HCT116 (cell line): ENCODE results near the gene USP2. TPM values are rescaled to one million over a fixed set of nuclear protein-coding genes. Genes with fewer than 3 reads are reported as not detected.

Experiments used
- ATAC-seq: fragments of 200-7000 bp; cut with Tn5 transposase; 2 replicates; pipeline ENCODE4 v1.9.1; 2020; ENCODE audit warnings: mild to moderate bottlenecking, moderate library complexity
- BruUV-seq: library from RNA; stranded (reverse); fragments of 400-500 nt; replicated peaks from 2 replicates; lab custom pipeline; 2021; lab: Mats Ljungman, UMichigan
- CTCF ChIA-PET: fragments of 300-600 bp; sonication (Branson Sonifier 250); formaldehyde crosslinking; loops from one replicate; lab custom pipeline; 2021; ENCODE audit warnings: antibody characterized with exemption; lab: Charles Lee
- POLR2A ChIA-PET: fragments of 300-600, 350-600 bp; sonication (Branson Sonifier 250); formaldehyde crosslinking; loops from one replicate; lab custom pipeline; 2021; ENCODE audit warnings: antibody characterized with exemption; lab: Charles Lee
- RAD21 ChIA-PET, 2 experiments: fragments of 300-600 bp; sonication (Branson Sonifier 250); formaldehyde crosslinking; loops; one replicate each; lab custom pipeline; 2023; ENCODE audit warnings: low total read pairs in 2 of 2; ENCODE audit not compliant: uncharacterized antibody in 2 of 2, unreplicated experiment in 2 of 2, low non-redundant PET in 1 of 2; lab: Charles Lee
- DNase-seq: peaks from one replicate; pipeline ENCODE4 v3.0.0-alpha.2; 2010; ENCODE audit warnings: low read depth, low spot score
- H2AFZ ChIP-seq: fragments of 200-600 bp; shearing (Covaris generic), sonication (generic); 2 replicates; pipeline ENCODE4 v1.6.1; 2017; ENCODE audit warnings: low read depth, mixed run types, mixed read lengths, antibody characterized with exemption, low read length; ENCODE audit not compliant: poor library complexity, severe bottlenecking
- H3K27ac ChIP-seq: 2 replicates; pipeline ENCODE4 v1.5.1; 2012; ENCODE audit warnings: low read depth, low read length
- H3K27me3 ChIP-seq: fragments of 200-600 bp; sonication (generic); 2 replicates; pipeline ENCODE4 v1.6.1; 2016; ENCODE audit warnings: mixed run types, low read length, mixed read lengths; ENCODE audit not compliant: insufficient read depth
- H3K36me3 ChIP-seq, 2 experiments: fragments of 200-500 bp in 1 of 2; fragments of 200-600 bp in 1 of 2; sonication (Bioruptor generic) in 1 of 2; sonication (generic) in 1 of 2; 2 replicates each; pipeline versions ENCODE4 v1.5.1 to v1.6.1; 2014 to 2016; ENCODE audit warnings: low read length in 2 of 2, inconsistent platforms in 1 of 2, mixed read lengths in 1 of 2, mixed run types in 1 of 2; ENCODE audit not compliant: insufficient read depth in 2 of 2, control insufficient read depth in 1 of 2
- H3K4me1 ChIP-seq, 2 experiments: fragments of 200-600 bp in 1 of 2; sonication (generic) in 1 of 2; 2 replicates each; pipeline versions ENCODE4 v1.5.1 to v1.6.1; 2012 to 2017; ENCODE audit warnings: low read length in 2 of 2, inconsistent platforms in 1 of 2, mild to moderate bottlenecking in 1 of 2, mixed read lengths in 1 of 2, mixed run types in 1 of 2, moderate library complexity in 1 of 2; ENCODE audit not compliant: insufficient read depth in 2 of 2, control insufficient read depth in 1 of 2
- H3K4me2 ChIP-seq: fragments of 200-600 bp; sonication (generic); 2 replicates; pipeline ENCODE4 v1.6.1; 2017; ENCODE audit warnings: mixed run types, low read length, mixed read lengths
- H3K4me3 ChIP-seq, 2 experiments: fragments of 200-600 bp in 1 of 2; sonication (generic) in 1 of 2; replicated peaks in 1 of 2; 2 replicates each; pipeline ENCODE4 v1.5.1; 2011 to 2016; ENCODE audit warnings: low read length in 2 of 2, control low read depth in 1 of 2, low read depth in 1 of 2, mild to moderate bottlenecking in 1 of 2, mixed read lengths in 1 of 2, mixed run types in 1 of 2
- H3K79me2 ChIP-seq: fragments of 200-600 bp; sonication (generic); 2 replicates; pipeline ENCODE4 v1.6.1; 2017; ENCODE audit warnings: mild to moderate bottlenecking, mixed run types, low read length, moderate library complexity, mixed read lengths; ENCODE audit not compliant: insufficient read depth
- H3K9ac ChIP-seq: fragments of 200-600 bp; sonication (generic); 2 replicates; pipeline ENCODE4 v1.6.1; 2016; ENCODE audit warnings: low read length, mixed read lengths
- H3K9me2 ChIP-seq: fragments of 200-600 bp; sonication (generic), shearing (Covaris generic); 2 replicates; pipeline ENCODE4 v1.6.1; 2017; ENCODE audit warnings: mixed run types, mild to moderate bottlenecking, moderate library complexity; ENCODE audit not compliant: insufficient read depth
- H3K9me3 ChIP-seq, 2 experiments: fragments of 200-500 bp in 1 of 2; fragments of 200-600 bp in 1 of 2; sonication (Bioruptor generic) in 1 of 2; sonication (generic) in 1 of 2; 2 replicates each; pipeline ENCODE4 v1.6.1; 2014 to 2017; ENCODE audit warnings: low read length in 2 of 2, mixed read lengths in 2 of 2, inconsistent platforms in 1 of 2, low read depth in 1 of 2, mild to moderate bottlenecking in 1 of 2, mixed run types in 1 of 2, moderate library complexity in 1 of 2; ENCODE audit not compliant: control insufficient read depth in 1 of 2, insufficient read depth in 1 of 2
- H4K20me1 ChIP-seq: fragments of 200-600 bp; sonication (generic), shearing (Covaris generic); 2 replicates; pipeline ENCODE4 v1.6.1; 2017; ENCODE audit warnings: mixed run types, mild to moderate bottlenecking, moderate library complexity; ENCODE audit not compliant: insufficient read depth
- CEBPB ChIP-seq: IDR thresholded peaks from 2 replicates; pipeline ENCODE4 v1.6.1; 2012; ENCODE audit warnings: low read depth
- EGR1 ChIP-seq: IDR thresholded peaks from 2 replicates; pipeline ENCODE4 v1.6.1; 2012; ENCODE audit warnings: low read depth
- EZH2phosphoT487 ChIP-seq: fragments of 200-600 bp; IDR thresholded peaks from 2 replicates; pipeline ENCODE4 v1.6.1; 2018; ENCODE audit warnings: antibody characterized with exemption, borderline replicate concordance
- MAX ChIP-seq: IDR thresholded peaks from 2 replicates; pipeline ENCODE4 v1.6.1; 2012
- POLR2AphosphoS5 ChIP-seq: IDR thresholded peaks from 2 replicates; pipeline ENCODE4 v1.6.1; 2011; ENCODE audit warnings: mild to moderate bottlenecking, low read depth, low read length, moderate library complexity
- RAD21 ChIP-seq: IDR thresholded peaks from 2 replicates; pipeline ENCODE4 v1.6.1; 2012; ENCODE audit warnings: low read depth, mild to moderate bottlenecking
- SIN3A ChIP-seq: IDR thresholded peaks from 2 replicates; pipeline ENCODE4 v1.6.1; 2012; ENCODE audit warnings: low read depth
- TCF7L2 ChIP-seq: IDR thresholded peaks from 2 replicates; pipeline ENCODE4 v1.7.0; 2011; ENCODE audit warnings: borderline replicate concordance, inconsistent platforms; ENCODE audit not compliant: insufficient read depth, insufficient read length; ENCODE audit errors: extremely low read depth
- ZNF274 ChIP-seq: fragments of 200-500 bp; sonication (Bioruptor generic); IDR thresholded peaks from 2 replicates; pipeline ENCODE4 v1.6.1; 2014; ENCODE audit warnings: mild to moderate bottlenecking, low read depth, low read length, inconsistent platforms
- intact Hi-C: fragments of 100-400 bp; cut with micrococcal nuclease; formaldehyde crosslinking; loops from 2 replicates; pipeline ENCODE4 v1.10.0; 2022
- total RNA-seq: library from RNA; stranded (reverse); gene quantifications from one replicate; pipeline ENCODE4 v1.2.1, GENCODE V29; 2021; ENCODE audit not compliant: unreplicated experiment
- TF ChIP-seq, protein P1 (sequence below): IDR thresholded peaks from 2 replicates; pipeline ENCODE4 v1.6.1; 2011; ENCODE audit warnings: mild to moderate bottlenecking, low read length, moderate library complexity; ENCODE audit not compliant: insufficient replicate concordance; ENCODE audit errors: extremely low read depth
- TF ChIP-seq, protein P2 (sequence below), 3 experiments: fragments of 200-600 bp in 1 of 3; sonication (generic) in 1 of 3; IDR thresholded peaks in 2 of 3; conservative IDR thresholded peaks in 1 of 3; 2 replicates each; pipeline ENCODE4 v1.5.1; 2012 to 2017; ENCODE audit warnings: low read depth in 2 of 3, low read length in 2 of 3, antibody characterized with exemption in 1 of 3, borderline replicate concordance in 1 of 3, control low read depth in 1 of 3, mild to moderate bottlenecking in 1 of 3, mixed read lengths in 1 of 3, mixed run types in 1 of 3, moderate library complexity in 1 of 3; ENCODE audit not compliant: insufficient read depth in 1 of 3

Gene USP2
- total RNA-seq, 1 experiment from 2014 or later = 5.0 TPM

GRCh38 chr11:119338318-119338890 is 43.1 kb downstream of the USP2 start:
- peak overlapping the region; percentile 41 for H3K4me2 ChIP-seq
- H3K27ac ChIP-seq = no peak overlapping the region
- H3K9me3 ChIP-seq = no peaks in the 10 kb centered on the region
- peaks cover 0 to 12% of the 10 kb centered on the region in 2 experiments; a peak in 2 of 4 replicates for H3K36me3 ChIP-seq
- no peak overlapping the region for H3K9ac ChIP-seq
- peak; percentile 67 for ATAC-seq
- CTCF ChIA-PET = interaction anchor here (0.6 to 3.9 kb wide), 38 partner anchors 9 to 1254 kb away, joined by 3 to 68 read pairs (median 4); partner anchors contain the start of genes C2CD2L, CBL, HMBS and MCAM
- TF ChIP-seq ZNF274 (no peak), MAX (no peak), POLR2AphosphoS5 (no peak), TCF7L2 (no peak), SIN3A (no peak), RAD21 (peak; percentile 74), CEBPB (no peak), EGR1 (no peak), EZH2phosphoT487 (no peak)
- TF ChIP-seq, protein P1, sequence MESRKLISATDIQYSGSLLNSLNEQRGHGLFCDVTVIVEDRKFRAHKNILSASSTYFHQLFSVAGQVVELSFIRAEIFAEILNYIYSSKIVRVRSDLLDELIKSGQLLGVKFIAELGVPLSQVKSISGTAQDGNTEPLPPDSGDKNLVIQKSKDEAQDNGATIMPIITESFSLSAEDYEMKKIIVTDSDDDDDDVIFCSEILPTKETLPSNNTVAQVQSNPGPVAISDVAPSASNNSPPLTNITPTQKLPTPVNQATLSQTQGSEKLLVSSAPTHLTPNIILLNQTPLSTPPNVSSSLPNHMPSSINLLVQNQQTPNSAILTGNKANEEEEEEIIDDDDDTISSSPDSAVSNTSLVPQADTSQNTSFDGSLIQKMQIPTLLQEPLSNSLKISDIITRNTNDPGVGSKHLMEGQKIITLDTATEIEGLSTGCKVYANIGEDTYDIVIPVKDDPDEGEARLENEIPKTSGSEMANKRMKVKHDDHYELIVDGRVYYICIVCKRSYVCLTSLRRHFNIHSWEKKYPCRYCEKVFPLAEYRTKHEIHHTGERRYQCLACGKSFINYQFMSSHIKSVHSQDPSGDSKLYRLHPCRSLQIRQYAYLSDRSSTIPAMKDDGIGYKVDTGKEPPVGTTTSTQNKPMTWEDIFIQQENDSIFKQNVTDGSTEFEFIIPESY = no peak
- TF ChIP-seq, protein P2, sequence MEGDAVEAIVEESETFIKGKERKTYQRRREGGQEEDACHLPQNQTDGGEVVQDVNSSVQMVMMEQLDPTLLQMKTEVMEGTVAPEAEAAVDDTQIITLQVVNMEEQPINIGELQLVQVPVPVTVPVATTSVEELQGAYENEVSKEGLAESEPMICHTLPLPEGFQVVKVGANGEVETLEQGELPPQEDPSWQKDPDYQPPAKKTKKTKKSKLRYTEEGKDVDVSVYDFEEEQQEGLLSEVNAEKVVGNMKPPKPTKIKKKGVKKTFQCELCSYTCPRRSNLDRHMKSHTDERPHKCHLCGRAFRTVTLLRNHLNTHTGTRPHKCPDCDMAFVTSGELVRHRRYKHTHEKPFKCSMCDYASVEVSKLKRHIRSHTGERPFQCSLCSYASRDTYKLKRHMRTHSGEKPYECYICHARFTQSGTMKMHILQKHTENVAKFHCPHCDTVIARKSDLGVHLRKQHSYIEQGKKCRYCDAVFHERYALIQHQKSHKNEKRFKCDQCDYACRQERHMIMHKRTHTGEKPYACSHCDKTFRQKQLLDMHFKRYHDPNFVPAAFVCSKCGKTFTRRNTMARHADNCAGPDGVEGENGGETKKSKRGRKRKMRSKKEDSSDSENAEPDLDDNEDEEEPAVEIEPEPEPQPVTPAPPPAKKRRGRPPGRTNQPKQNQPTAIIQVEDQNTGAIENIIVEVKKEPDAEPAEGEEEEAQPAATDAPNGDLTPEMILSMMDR (IDR thresholded peaks at IDR 0.05 in 2 of 3, conservative IDR thresholded peaks at IDR 0.05 in 1 of 3; ENCODE audit: borderline replicate concordance in 1 of 3, insufficient read depth in 1 of 3, low read depth in 2 of 3, low read length in 2 of 3) = peak; percentile 85 to 88 (median 86)
- H2AFZ ChIP-seq = no peak overlapping the region
- H3K4me1 ChIP-seq = peaks cover 9 to 51% of the 10 kb centered on the region in 2 experiments
- no peak overlapping the region for H3K4me3 ChIP-seq
- no TSS peak for BruUV-seq
- H3K79me2 ChIP-seq = peaks cover 30% of the 10 kb centered on the region
- H3K9me2 ChIP-seq = no peaks in the 10 kb centered on the region
- POLR2A ChIA-PET = interaction anchor here (0.6 to 1.4 kb wide), 9 partner anchors 23 to 306 kb away, joined by 3 to 7 read pairs (median 4); no protein-coding TSS in a partner anchor
- H4K20me1 ChIP-seq = no peaks in the 10 kb centered on the region
- DNase-seq = peak; percentile 39
- no peaks in the 10 kb centered on the region for H3K27me3 ChIP-seq
- intact Hi-C loops = no loop called here
- RAD21 ChIA-PET = interaction anchor here (0.6 to 1.3 kb wide), 7 partner anchors 14 to 273 kb away, joined by 3 to 4 read pairs (median 4); partner anchors contain the start of gene MCAM (in 1 of the 2)
